GM18508 (cell line): ENCODE measurements around the gene ZIC3.

Experiments
- ATAC-seq: cut with Tn5 transposase; IDR thresholded peaks from one replicate; pipeline ENCODE4 v1.9.1; 2021; ENCODE audit warnings: moderate number of reproducible peaks; ENCODE audit not compliant: insufficient read depth, unreplicated experiment

ZIC3 gene

GRCh38 chrX:137573324-137574101 is 7.6 kb downstream of the ZIC3 start:
- no peak for ATAC-seq

GRCh38 chrX:137574102-137574783 is 8.3 kb downstream of the ZIC3 start:
- ATAC-seq: no peak

GRCh38 chrX:137574784-137575293 is 8.9 kb downstream of the ZIC3 start:
- no peak for ATAC-seq

GRCh38 chrX:137575596-137576255 is 9.8 kb downstream of the ZIC3 start:
- ATAC-seq: no peak

GRCh38 chrX:137587151-137587550 is 21.2 kb downstream of the ZIC3 start:
- no peak for ATAC-seq

GRCh38 chrX:137600769-137601168 is 34.8 kb downstream of the ZIC3 start:
- ATAC-seq: no peak
